Cardiac fibroblast (primary cell): ENCODE measurements around the gene DOCK6.

Experiments
- DNase-seq, 2 donors: peaks; one replicate each; pipeline versions ENCODE4 v3.0.0 to v3.0.0-alpha.2; 2010; ENCODE audit warnings: low read depth in 2 of 2
- H3K4me3 ChIP-seq, 2 donors: replicated peaks in 1 of 2; 1 replicate in 1 of 2; 2 replicates in 1 of 2; pipeline ENCODE4 v1.5.1; 2011; ENCODE audit warnings: low read depth in 2 of 2, low read length in 2 of 2, mild to moderate bottlenecking in 2 of 2, moderate library complexity in 1 of 2
- TF ChIP-seq, protein P1 (sequence below): IDR thresholded peaks from one replicate; pipeline ENCODE4 v1.5.1; 2011; ENCODE audit warnings: low read depth, mild to moderate bottlenecking, low read length, inconsistent platforms

The DOCK6 gene

DNA sequence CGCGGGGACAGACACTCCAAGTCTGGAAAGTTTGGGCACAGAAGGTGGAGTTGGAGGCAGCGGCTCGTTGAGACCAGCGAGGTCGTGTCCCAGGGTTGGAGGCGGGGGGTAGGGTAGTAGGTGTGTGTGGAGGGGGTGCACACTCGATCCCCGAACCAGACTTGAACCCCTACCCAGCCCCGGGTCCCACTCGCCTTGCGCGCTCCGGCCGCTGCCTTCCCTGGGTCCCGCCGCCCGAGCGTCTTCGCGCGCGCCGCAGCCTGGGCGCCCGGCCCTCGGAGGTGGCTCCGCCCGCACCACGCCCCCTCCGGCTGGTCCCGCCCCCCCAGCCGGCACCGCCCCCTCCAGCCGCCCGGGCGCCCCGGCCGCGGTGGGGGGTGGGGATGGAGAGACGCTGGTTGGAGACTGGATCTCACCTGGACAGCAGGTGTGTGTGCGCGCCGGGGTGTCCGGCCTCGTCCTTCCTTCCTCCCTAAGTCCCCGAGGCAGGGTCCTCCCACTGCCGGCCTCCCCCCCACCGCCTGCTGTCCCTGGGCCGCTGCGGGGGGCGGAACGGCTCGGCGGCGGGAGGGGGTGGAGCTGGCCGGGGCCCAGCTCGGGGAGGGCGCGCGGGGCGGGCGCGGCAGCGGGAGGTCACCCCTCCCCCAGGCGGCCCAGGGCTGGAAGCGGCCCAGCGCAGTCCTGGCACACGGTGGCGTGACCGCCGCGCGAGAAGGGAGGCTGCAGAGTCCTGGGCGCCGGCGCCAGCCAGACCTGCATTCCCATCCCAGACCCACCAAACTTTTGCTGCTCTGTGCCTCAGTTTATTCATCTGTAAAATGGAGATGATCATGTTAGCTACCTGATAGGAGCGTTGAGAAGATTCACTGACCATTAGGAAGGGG, 64.8 kb downstream of the DOCK6 start, which contains the start of gene KANK2:
TSS of gene KANK2 (minus strand) at position 255 of the 884 bp plus-strand sequence. CDS start 3,034 bp downstream, outside the sequence.
- H3K4me3 ChIP-seq = peak within 1 kb of the TSS; percentile 71 to 90
- DNase-seq = peak; percentile 75 to 85
- TF ChIP-seq, protein P1, sequence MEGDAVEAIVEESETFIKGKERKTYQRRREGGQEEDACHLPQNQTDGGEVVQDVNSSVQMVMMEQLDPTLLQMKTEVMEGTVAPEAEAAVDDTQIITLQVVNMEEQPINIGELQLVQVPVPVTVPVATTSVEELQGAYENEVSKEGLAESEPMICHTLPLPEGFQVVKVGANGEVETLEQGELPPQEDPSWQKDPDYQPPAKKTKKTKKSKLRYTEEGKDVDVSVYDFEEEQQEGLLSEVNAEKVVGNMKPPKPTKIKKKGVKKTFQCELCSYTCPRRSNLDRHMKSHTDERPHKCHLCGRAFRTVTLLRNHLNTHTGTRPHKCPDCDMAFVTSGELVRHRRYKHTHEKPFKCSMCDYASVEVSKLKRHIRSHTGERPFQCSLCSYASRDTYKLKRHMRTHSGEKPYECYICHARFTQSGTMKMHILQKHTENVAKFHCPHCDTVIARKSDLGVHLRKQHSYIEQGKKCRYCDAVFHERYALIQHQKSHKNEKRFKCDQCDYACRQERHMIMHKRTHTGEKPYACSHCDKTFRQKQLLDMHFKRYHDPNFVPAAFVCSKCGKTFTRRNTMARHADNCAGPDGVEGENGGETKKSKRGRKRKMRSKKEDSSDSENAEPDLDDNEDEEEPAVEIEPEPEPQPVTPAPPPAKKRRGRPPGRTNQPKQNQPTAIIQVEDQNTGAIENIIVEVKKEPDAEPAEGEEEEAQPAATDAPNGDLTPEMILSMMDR = no peak

DNA sequence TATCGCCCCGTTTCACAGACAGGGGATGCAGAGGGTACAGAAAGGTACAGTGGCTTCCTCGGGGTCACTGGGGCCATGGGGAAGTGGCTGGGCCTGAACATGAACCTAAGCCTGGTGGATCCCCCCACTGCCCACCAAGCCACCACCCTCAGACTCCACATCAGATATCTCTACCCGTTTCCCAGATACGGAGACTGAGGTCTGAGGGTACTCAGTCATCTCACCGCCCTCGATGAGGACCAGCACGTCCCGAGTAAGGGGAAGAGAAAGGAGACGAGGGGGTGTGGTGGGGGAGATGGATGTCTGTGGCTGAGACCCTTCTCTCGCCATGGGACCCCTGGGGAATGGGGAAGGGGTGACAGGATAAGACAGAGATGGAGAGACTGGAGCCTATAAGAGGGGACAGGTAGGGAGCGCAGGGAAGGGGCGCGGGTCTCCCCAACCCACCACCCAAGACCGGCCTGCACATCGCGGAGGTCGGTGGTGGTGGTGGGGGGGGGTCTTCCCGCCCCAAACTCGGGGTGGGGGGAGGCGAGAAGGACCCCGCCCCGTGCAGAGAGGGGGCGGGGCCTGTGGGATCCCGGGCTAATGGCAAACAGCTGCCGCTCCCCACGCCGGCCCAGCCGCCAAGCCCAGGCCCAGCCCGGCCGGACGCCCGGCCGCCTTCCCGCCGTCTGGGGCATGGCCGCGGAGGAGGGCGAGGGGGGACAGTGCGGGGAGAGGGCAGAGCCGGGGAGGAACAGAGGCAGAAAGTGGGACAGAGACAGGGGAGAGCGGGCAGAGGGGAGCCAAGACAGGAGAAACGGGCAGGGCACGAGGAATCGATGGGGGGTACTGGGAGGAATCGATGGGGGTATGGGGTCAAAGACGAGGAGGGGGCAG, 65.7 kb downstream of the DOCK6 start:
- peak; percentile 36 to 44 for DNase-seq
- peak overlapping the region; percentile 71 to 90 for H3K4me3 ChIP-seq
- TF ChIP-seq, protein P1 = no peak

DNA sequence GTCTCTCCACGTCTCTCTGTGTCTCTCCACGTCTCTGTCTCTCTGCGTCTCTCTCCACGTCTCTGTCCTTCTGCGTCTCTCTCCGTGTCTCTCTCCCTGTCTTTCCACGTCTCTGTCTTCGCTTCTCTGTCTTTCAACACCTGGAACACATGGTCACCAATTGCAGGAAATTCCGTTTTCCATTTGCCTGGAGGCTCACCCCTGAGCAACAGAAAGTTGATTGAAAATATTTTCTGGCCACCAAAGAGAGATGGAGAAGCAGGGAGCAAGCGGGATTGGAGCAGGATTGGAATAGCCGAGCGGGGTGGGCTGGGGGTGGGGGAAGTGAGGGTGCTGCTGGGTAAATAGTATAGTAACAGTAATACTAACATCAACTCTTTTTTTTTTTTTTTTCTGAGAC, 66.6 kb downstream of the DOCK6 start:
- DNase-seq = no peak
- peak overlapping the region; percentile 51 to 90 for H3K4me3 ChIP-seq
- TF ChIP-seq, protein P1 = no peak

DNA sequence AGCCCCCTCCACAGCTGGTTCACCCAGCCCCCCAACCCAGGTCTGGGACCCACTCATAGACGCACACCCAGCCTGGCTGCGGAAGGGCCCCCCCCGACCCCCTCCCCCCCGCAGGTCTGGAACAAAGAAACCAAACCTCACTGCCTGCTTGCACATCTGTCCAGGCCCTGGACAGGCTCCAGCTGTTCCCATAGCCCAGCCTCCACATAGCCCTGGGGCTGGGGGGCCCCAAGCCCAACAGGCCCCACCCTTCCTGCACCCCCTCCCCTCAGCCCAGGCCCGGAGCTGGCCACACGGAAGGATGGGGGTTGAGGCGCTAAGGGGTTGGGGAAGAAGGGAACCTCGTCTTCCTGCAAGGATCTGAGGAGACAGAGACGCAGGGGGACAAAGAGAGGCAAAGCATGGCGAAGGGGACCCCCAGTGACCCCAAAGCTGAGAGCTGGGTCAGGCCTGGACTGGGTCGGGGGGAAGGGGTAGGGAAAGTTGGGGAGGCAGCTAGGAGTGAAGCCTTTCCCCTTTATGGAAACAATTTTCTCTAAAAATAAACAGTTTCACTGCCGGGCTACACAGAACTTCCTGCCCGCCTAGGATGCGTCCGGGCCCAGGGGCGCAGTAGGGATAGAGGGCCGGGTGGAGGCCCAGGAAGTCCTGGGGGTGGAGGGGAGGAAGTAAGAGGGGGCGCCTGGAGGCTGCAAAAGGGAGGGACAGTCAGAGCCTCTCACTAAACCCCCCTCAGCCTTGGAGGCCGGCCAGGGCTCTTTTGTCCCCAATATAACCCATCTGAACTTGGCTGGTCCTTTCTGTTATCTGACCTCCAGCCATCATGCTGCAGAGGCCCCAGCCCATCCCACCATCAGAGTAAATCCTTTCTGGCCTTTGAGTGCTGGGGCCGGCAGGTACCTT, 67.4 kb downstream of the DOCK6 start:
- H3K4me3 ChIP-seq = peak overlapping the region; percentile 51 to 90
- TF ChIP-seq, protein P1 = no peak
- peak; percentile 43 to 46 for DNase-seq

DNA sequence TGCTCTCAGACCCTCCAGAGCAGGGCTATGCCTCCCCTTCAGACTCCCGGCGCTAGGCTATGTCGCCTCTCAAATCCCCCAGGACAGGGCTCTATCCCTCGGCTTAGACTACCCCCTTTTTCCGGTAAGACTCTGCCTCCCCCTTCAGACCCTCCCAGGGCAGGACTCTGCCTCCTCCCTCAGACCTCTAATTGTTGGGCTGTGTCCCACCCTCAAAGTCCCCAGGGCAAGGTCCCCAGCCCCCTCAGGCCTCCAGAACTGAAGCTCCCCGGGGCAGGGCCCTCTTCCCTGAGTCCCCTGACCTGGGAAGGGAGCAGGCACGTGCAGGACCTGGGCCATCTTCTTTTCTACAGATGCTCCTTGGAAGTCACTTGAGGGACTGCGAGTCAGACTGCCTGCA, 68.2 kb downstream of the DOCK6 start:
- no peak for DNase-seq
- H3K4me3 ChIP-seq = peak overlapping the region; percentile 10 to 90
- TF ChIP-seq, protein P1 = no peak
